GM18511 (cell line): Measurements from ENCODE around the gene MFN2.
"Not testable (repeated sequence)": the region's sequence is repeated elsewhere in the genome, so short reads cannot be mapped to it uniquely, and the experiment has no call there.

Experiments
- ATAC-seq: cut with Tn5 transposase; IDR thresholded peaks from one replicate; pipeline ENCODE4 v1.9.1; 2021; ENCODE audit warnings: mild to moderate bottlenecking, moderate library complexity; ENCODE audit not compliant: unreplicated experiment

The MFN2 gene

GRCh38 chr1:12015499-12015898 is 35.3 kb downstream of the MFN2 start:
- ATAC-seq: no peak

GRCh38 chr1:12016182-12016581 is 35.9 kb downstream of the MFN2 start:
- no peak for ATAC-seq

GRCh38 chr1:12019858-12020509 is 39.7 kb downstream of the MFN2 start:
- no peak for ATAC-seq

- no peak for ATAC-seq
Measured at GRCh38 chr1:12021616-12022015, 41.4 kb downstream of the MFN2 start.

GRCh38 chr1:12022036-12022435 is 41.8 kb downstream of the MFN2 start:
- ATAC-seq: no peak

- ATAC-seq: no peak
Measured at GRCh38 chr1:12026586-12026985, 46.3 kb downstream of the MFN2 start.

- ATAC-seq: no peak
Measured at GRCh38 chr1:12028248-12028647, 48.0 kb downstream of the MFN2 start.

GRCh38 chr1:12028957-12029511 is 48.8 kb downstream of the MFN2 start:
- ATAC-seq: no peak

GRCh38 chr1:12029720-12030339 is 49.6 kb downstream of the MFN2 start:
- no peak for ATAC-seq

GRCh38 chr1:12031039-12031980 is 51.1 kb downstream of the MFN2 start:
- no peak for ATAC-seq

GRCh38 chr1:12032161-12032621 is 51.9 kb downstream of the MFN2 start:
- no peak for ATAC-seq

- not testable (repeated sequence) for ATAC-seq
Measured at GRCh38 chr1:12033441-12033840, 53.2 kb downstream of the MFN2 start.

GRCh38 chr1:12034381-12034801 is 54.1 kb downstream of the MFN2 start:
- no peak for ATAC-seq

GRCh38 chr1:12035312-12035711 is 55.1 kb downstream of the MFN2 start:
- no peak for ATAC-seq

GRCh38 chr1:12037486-12038355 is 57.5 kb downstream of the MFN2 start:
- ATAC-seq: no peak

- no peak for ATAC-seq
Measured at GRCh38 chr1:12038356-12039163, 58.3 kb downstream of the MFN2 start.

- no peak for ATAC-seq
Measured at GRCh38 chr1:12039164-12039525, 58.9 kb downstream of the MFN2 start.

GRCh38 chr1:12039824-12040456 is 59.7 kb downstream of the MFN2 start:
- ATAC-seq: peak; percentile 60

- ATAC-seq: peak; percentile 82
Measured at GRCh38 chr1:12040457-12041051, 60.3 kb downstream of the MFN2 start.
